ENCODE measurements around the gene SERINC1.
"Not testable (repeated sequence)": the region's sequence is repeated elsewhere in the genome, so short reads cannot be mapped to it uniquely, and the experiment has no call there.

The SERINC1 gene

DNA sequence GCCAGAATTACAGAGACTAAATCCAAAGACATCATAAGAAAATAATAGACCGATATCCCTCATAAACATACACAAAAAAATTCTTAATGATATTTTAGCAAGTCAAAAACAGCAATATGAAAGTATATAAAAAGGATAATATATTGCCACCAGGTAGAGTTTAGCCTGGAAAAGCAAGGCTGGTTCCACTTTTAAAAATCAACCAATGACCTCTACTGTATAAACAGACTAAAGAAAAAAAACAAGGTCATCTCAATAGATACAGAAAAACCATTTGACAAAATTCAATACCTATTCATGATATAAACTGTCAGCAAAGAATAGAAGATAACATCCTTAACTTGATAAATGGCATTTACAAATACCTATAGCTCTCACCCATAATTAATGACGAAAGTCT, 9.7 kb downstream of the SERINC1 start:
- H2BK15ac ChIP-seq (ENCODE audit: low read length), result no peak overlapping the region
- H3K79me1 ChIP-seq (ENCODE audit: low read depth, low read length), result peaks cover 1% of the 10 kb centered on the region
- H2BK12ac ChIP-seq (ENCODE audit: low read length), result no peak overlapping the region
- H3K14ac ChIP-seq (ENCODE audit: low read length), result no peak overlapping the region
- no peaks in the 10 kb centered on the region for H3K27me3 ChIP-seq (ENCODE audit: control insufficient read depth in 3 of 3, insufficient read depth in 3 of 3, low read depth in 1 of 3, low read length in 3 of 3)
- no peak overlapping the region for H3K4ac ChIP-seq (ENCODE audit: low read length)
- no peak overlapping the region for H3K18ac ChIP-seq (ENCODE audit: low read length)
- no peak overlapping the region for H2BK120ac ChIP-seq (ENCODE audit: low read depth, low read length)
- H3K23ac ChIP-seq (ENCODE audit: low read depth, low read length, poor library complexity), result no peak overlapping the region
- H3K36me3 ChIP-seq (replicated peaks in 1 of 2; ENCODE audit: control insufficient read depth in 2 of 2, insufficient read depth in 2 of 2, low read length in 2 of 2), result peaks cover 0 to 52% of the 10 kb centered on the region in 2 donors
- H3K4me3 ChIP-seq (ENCODE audit: low read length in 2 of 2), result no peak overlapping the region
- no peak overlapping the region for H2AK5ac ChIP-seq (ENCODE audit: low read depth, low read length)
- no peak overlapping the region for H2BK5ac ChIP-seq (ENCODE audit: low read length)
- no peak overlapping the region for H4K91ac ChIP-seq (ENCODE audit: low read depth, low read length, poor library complexity)
- H3K4me2 ChIP-seq (ENCODE audit: insufficient read depth, low read length, poor library complexity, severe bottlenecking), result no peak overlapping the region
- no peak overlapping the region for H3K9ac ChIP-seq (ENCODE audit: low read depth, low read length, poor library complexity)
- no peak for DNase-seq (ENCODE audit: low spot score)
- H3K4me1 ChIP-seq (ENCODE audit: control insufficient read depth in 2 of 2, insufficient read depth in 1 of 2, low read depth in 1 of 2, low read length in 2 of 2), result peaks cover 0 to 13% of the 10 kb centered on the region in 2 donors
- no CpG with 5 or more reads among the region's 2 CpGs for WGBS, 2 donors (ENCODE audit: extremely low coverage in 2 of 2, insufficient read length in 2 of 2, insufficient replicate concordance in 1 of 2)
- no peak overlapping the region for H2AFZ ChIP-seq (ENCODE audit: low read length)
- H4K8ac ChIP-seq (ENCODE audit: low read depth, low read length), result no peak overlapping the region
- H3K27ac ChIP-seq (replicated peaks; ENCODE audit: low read length), result no peak overlapping the region
- peaks cover 0 to 24% of the 10 kb centered on the region in 2 donors for H3K9me3 ChIP-seq (replicated peaks in 1 of 2; ENCODE audit: control insufficient read depth in 2 of 2, insufficient read depth in 1 of 2, low read depth in 1 of 2, low read length in 2 of 2)

DNA sequence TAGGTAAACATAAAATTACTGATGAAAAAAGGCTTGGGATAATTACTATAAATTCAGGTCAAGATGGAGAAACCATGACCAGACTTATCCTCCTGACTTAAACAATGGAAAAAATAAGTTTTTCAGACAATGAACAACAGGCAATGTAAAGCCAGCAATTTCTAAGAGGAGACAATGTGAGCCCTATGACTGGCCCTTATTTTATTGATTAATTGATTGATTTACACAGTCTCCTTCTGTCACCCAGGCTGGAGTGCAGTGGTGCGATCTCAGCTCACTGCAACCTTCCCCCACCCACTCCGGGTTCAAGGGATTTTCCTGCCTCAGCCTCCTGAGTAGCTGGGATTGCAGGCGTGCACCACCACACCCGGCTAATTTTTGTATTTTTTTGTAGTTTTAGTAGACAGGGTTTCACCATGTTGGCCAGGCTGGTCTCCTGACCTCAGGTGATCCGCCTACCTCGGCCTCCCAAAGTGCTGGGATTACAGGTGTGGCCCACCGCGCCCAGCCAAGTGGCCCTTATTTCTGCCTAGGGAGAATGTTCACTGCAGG, 11.7 kb downstream of the SERINC1 start:
- H3K18ac ChIP-seq (ENCODE audit: low read length); H3K23ac ChIP-seq (ENCODE audit: low read depth, low read length, poor library complexity); H3K4me2 ChIP-seq (ENCODE audit: insufficient read depth, low read length, poor library complexity, severe bottlenecking); H2BK120ac ChIP-seq (ENCODE audit: low read depth, low read length); H3K27ac ChIP-seq (replicated peaks; ENCODE audit: low read length); H3K14ac ChIP-seq (ENCODE audit: low read length); H2BK5ac ChIP-seq (ENCODE audit: low read length); H2BK12ac ChIP-seq (ENCODE audit: low read length); H3K9ac ChIP-seq (ENCODE audit: low read depth, low read length, poor library complexity); H3K4ac ChIP-seq (ENCODE audit: low read length); H2AFZ ChIP-seq (ENCODE audit: low read length); H4K91ac ChIP-seq (ENCODE audit: low read depth, low read length, poor library complexity); H4K8ac ChIP-seq (ENCODE audit: low read depth, low read length); H3K4me3 ChIP-seq (ENCODE audit: low read length in 2 of 2); H2BK15ac ChIP-seq (ENCODE audit: low read length); DNase-seq (ENCODE audit: low spot score); H3K79me1 ChIP-seq (ENCODE audit: low read depth, low read length); H3K27me3 ChIP-seq (ENCODE audit: control insufficient read depth in 3 of 3, insufficient read depth in 3 of 3, low read depth in 1 of 3, low read length in 3 of 3); H2AK5ac ChIP-seq (ENCODE audit: low read depth, low read length): not testable (repeated sequence)
- H3K36me3 ChIP-seq (replicated peaks in 1 of 2; ENCODE audit: control insufficient read depth in 2 of 2, insufficient read depth in 2 of 2, low read length in 2 of 2), result peaks cover 0 to 52% of the 10 kb centered on the region in 2 donors
- H3K4me1 ChIP-seq (ENCODE audit: control insufficient read depth in 2 of 2, insufficient read depth in 1 of 2, low read depth in 1 of 2, low read length in 2 of 2), result peaks cover 0 to 13% of the 10 kb centered on the region in 2 donors
- H3K9me3 ChIP-seq (replicated peaks in 1 of 2; ENCODE audit: control insufficient read depth in 2 of 2, insufficient read depth in 1 of 2, low read depth in 1 of 2, low read length in 2 of 2), result peaks cover 0 to 21% of the 10 kb centered on the region in 2 donors
- no CpG with 5 or more reads among the region's 8 CpGs for WGBS, 2 donors (ENCODE audit: extremely low coverage in 2 of 2, insufficient read length in 2 of 2, insufficient replicate concordance in 1 of 2)

DNA sequence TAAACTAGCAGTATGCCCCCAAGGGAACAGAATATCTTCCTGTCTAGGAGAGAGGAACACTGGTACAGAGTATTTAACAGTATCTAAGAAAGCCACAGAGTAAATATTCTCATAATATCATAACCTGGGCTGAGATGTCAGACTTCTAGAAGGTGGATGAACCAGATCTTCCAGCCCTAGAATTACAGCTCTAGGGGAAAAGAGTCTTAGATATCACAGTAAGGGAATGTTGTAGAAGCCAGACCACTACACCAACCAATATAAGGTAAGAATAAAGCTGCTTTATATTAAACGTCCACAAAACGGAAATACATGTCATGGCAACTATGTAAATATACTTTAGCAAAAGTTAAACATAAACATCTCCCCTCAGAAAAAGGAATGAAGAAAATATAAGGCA, 12.4 kb downstream of the SERINC1 start:
- Histone ChIP-seq H3K18ac (ENCODE audit: low read length) (no peak overlapping the region), H2BK15ac (ENCODE audit: low read length) (no peak overlapping the region), H3K27ac (replicated peaks; ENCODE audit: low read length) (no peak overlapping the region), H2AFZ (ENCODE audit: low read length) (no peak overlapping the region), H3K36me3 (replicated peaks in 1 of 2; ENCODE audit: control insufficient read depth in 2 of 2, insufficient read depth in 2 of 2, low read length in 2 of 2) (peaks cover 3 to 53% of the 10 kb centered on the region in 2 donors), H2BK120ac (ENCODE audit: low read depth, low read length) (no peak overlapping the region), H3K4ac (ENCODE audit: low read length) (no peak overlapping the region), H4K8ac (ENCODE audit: low read depth, low read length) (no peak overlapping the region), H3K27me3 (ENCODE audit: control insufficient read depth in 3 of 3, insufficient read depth in 3 of 3, low read depth in 1 of 3, low read length in 3 of 3) (no peaks in the 10 kb centered on the region), H3K79me1 (ENCODE audit: low read depth, low read length) (peaks cover 1% of the 10 kb centered on the region), H3K14ac (ENCODE audit: low read length) (no peak overlapping the region), H2AK5ac (ENCODE audit: low read depth, low read length) (no peak overlapping the region), H2BK5ac (ENCODE audit: low read length) (no peak overlapping the region), H3K4me1 (ENCODE audit: control insufficient read depth in 2 of 2, insufficient read depth in 1 of 2, low read depth in 1 of 2, low read length in 2 of 2) (peaks cover 0 to 13% of the 10 kb centered on the region in 2 donors), H4K91ac (ENCODE audit: low read depth, low read length, poor library complexity) (no peak overlapping the region), H3K4me3 (ENCODE audit: low read length in 2 of 2) (no peak overlapping the region), H3K23ac (ENCODE audit: low read depth, low read length, poor library complexity) (no peak overlapping the region), H3K9ac (ENCODE audit: low read depth, low read length, poor library complexity) (no peak overlapping the region), H3K9me3 (replicated peaks in 1 of 2; ENCODE audit: control insufficient read depth in 2 of 2, insufficient read depth in 1 of 2, low read depth in 1 of 2, low read length in 2 of 2) (peaks cover 0 to 15% of the 10 kb centered on the region in 2 donors), H3K4me2 (ENCODE audit: insufficient read depth, low read length, poor library complexity, severe bottlenecking) (no peak overlapping the region), H2BK12ac (ENCODE audit: low read length) (no peak overlapping the region)
- WGBS, 2 donors (ENCODE audit: extremely low coverage in 2 of 2, insufficient read length in 2 of 2, insufficient replicate concordance in 1 of 2), result no CpG with 5 or more reads among the region's 2 CpGs
- no peak for DNase-seq (ENCODE audit: low spot score)

DNA sequence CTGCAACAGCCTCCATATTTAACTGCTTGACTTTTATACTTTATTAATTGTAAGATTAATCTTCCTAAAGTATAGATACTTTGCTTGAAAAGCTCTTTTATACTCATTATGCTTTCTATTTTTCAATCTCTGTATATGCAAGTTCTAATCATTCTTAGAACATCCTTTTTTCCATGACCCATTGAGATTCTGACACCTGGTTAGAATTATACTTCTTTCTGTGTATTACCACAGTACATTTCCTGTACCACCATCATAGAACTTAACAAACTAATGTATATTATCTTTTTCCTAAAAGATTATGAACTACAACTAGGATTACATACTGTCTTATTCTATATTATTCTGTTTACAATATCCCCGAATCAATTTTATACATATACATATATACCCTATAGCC, 13.5 kb downstream of the SERINC1 start:
- Histone ChIP-seq H3K18ac (ENCODE audit: low read length) (no peak overlapping the region), H2BK120ac (ENCODE audit: low read depth, low read length) (no peak overlapping the region), H4K8ac (ENCODE audit: low read depth, low read length) (no peak overlapping the region), H3K4me1 (ENCODE audit: control insufficient read depth in 2 of 2, insufficient read depth in 1 of 2, low read depth in 1 of 2, low read length in 2 of 2) (peaks cover 0 to 13% of the 10 kb centered on the region in 2 donors), H3K27me3 (ENCODE audit: control insufficient read depth in 3 of 3, insufficient read depth in 3 of 3, low read depth in 1 of 3, low read length in 3 of 3) (no peaks in the 10 kb centered on the region), H3K4ac (ENCODE audit: low read length) (no peak overlapping the region), H2AFZ (ENCODE audit: low read length) (no peak overlapping the region), H3K9me3 (replicated peaks in 1 of 2; ENCODE audit: control insufficient read depth in 2 of 2, insufficient read depth in 1 of 2, low read depth in 1 of 2, low read length in 2 of 2) (peaks cover 0 to 7% of the 10 kb centered on the region in 2 donors), H3K23ac (ENCODE audit: low read depth, low read length, poor library complexity) (no peak overlapping the region), H2BK12ac (ENCODE audit: low read length) (no peak overlapping the region), H2BK5ac (ENCODE audit: low read length) (no peak overlapping the region), H2BK15ac (ENCODE audit: low read length) (no peak overlapping the region), H4K91ac (ENCODE audit: low read depth, low read length, poor library complexity) (no peak overlapping the region), H3K14ac (ENCODE audit: low read length) (no peak overlapping the region), H3K79me1 (ENCODE audit: low read depth, low read length) (peaks cover 1% of the 10 kb centered on the region), H3K9ac (ENCODE audit: low read depth, low read length, poor library complexity) (no peak overlapping the region), H3K36me3 (replicated peaks in 1 of 2; ENCODE audit: control insufficient read depth in 2 of 2, insufficient read depth in 2 of 2, low read length in 2 of 2) (peaks cover 3 to 60% of the 10 kb centered on the region in 2 donors), H3K4me3 (ENCODE audit: low read length in 2 of 2) (no peak overlapping the region), H3K27ac (replicated peaks; ENCODE audit: low read length) (no peak overlapping the region), H2AK5ac (ENCODE audit: low read depth, low read length) (no peak overlapping the region), H3K4me2 (ENCODE audit: insufficient read depth, low read length, poor library complexity, severe bottlenecking) (no peak overlapping the region)
- DNase-seq (ENCODE audit: low spot score), result no peak
- WGBS, 2 donors (ENCODE audit: extremely low coverage in 2 of 2, insufficient read length in 2 of 2, insufficient replicate concordance in 1 of 2), result no CpG with 5 or more reads among the region's 1 CpG
